Fibroblast of mammary gland (primary cell): ENCODE results near the gene MEGF6.

ENCODE experiments used
- DNase-seq: peaks from one replicate; pipeline ENCODE4 v3.0.0-alpha.2; 2010; ENCODE audit warnings: low read depth
- H3K4me3 ChIP-seq: 2 replicates; pipeline ENCODE4 v1.5.1; 2011; ENCODE audit warnings: low read depth, mild to moderate bottlenecking, low read length, moderate library complexity; ENCODE audit not compliant: control insufficient read depth
- TF ChIP-seq, protein P1 (sequence below): conservative IDR thresholded peaks from 2 replicates; pipeline ENCODE4 v1.5.1; 2011; ENCODE audit warnings: low read depth, low read length, inconsistent platforms; ENCODE audit not compliant: control insufficient read depth, insufficient read depth

Gene MEGF6

DNA sequence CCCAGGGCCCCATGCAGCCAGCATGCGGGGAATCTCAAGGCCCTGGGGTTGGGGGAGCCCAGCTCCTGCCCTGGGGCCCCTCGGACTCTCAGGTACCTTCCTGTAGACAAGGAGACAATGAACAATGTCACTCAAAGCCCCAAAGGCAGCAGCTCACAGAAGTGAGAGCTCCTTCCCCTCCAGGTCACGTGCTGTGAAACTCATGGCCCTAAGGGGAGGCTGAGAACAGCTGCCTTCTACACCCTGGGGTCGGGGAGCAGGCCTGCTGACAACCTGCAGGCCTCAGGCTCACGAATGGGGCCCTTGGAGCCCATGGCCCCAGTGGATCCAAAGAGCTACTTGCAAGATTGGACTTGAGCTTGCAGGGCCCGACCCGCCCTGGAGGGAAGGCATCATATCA is 3.2 kb downstream of the MEGF6 start:
- no peak overlapping the region for H3K4me3 ChIP-seq
- TF ChIP-seq, protein P1, sequence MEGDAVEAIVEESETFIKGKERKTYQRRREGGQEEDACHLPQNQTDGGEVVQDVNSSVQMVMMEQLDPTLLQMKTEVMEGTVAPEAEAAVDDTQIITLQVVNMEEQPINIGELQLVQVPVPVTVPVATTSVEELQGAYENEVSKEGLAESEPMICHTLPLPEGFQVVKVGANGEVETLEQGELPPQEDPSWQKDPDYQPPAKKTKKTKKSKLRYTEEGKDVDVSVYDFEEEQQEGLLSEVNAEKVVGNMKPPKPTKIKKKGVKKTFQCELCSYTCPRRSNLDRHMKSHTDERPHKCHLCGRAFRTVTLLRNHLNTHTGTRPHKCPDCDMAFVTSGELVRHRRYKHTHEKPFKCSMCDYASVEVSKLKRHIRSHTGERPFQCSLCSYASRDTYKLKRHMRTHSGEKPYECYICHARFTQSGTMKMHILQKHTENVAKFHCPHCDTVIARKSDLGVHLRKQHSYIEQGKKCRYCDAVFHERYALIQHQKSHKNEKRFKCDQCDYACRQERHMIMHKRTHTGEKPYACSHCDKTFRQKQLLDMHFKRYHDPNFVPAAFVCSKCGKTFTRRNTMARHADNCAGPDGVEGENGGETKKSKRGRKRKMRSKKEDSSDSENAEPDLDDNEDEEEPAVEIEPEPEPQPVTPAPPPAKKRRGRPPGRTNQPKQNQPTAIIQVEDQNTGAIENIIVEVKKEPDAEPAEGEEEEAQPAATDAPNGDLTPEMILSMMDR = no peak
- DNase-seq = no peak

DNA sequence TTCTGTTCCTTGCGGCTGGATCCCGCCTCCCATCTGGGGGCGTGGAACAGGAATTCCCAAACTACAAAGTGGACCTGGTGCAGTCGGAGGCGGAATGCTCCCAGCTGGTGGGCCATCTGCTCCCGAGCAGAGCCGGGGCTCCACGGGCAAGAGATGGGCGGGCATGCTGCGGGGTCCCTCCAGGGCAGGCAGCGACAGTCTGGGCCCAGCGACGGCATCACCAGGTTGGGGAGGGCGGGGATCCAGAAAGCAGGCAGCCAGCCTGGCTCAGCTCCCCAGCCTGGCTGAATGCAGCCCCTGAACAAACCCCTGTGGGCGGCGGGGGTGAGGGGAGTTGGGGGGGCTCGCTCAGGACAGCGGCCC is 3.6 kb downstream of the MEGF6 start:
- H3K4me3 ChIP-seq = no peak overlapping the region
- DNase-seq = no peak
- TF ChIP-seq, protein P1 = no peak

DNA sequence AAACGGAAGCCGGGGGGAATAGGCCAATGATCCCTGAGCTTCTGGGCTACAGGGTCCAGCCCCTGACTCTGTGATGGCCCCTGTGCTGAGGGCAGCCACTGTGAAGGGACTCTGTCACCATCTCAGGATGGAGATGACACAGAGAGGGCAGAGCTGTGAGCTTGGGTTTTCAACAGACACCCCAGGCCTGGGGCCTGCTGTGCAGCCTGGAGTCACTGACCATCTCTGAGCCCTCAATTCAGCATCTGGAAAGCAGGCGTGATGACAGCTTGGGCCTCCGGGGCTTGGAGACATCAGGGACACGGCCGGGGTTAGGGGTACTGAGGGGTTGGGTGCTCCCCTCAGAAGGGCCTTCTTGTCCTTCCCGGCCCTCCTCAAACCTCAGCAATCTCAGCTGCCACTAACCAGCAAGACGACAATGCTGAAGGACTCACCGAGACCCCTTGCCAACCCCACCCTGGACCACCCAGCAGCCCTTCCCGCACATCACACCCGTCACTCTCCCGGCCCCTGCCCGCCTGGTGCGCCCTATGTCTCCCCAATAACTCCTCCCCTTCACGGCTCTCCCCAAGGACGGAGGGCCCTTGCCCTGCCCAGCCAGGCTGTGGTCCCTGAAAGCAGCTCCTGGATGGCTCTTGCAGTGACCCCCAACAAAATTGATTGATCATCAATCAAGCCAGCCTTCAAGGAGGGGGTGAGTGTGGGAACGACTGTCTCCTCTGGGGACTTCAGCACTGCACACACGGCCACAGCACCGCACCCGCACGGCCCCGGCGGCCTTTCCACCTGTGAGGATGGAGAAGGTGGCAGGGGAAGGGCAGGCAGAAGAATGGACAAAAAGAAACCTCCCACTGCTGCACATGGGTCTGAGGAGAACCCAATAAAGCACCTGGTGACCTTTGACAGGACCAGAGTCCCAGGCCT is 4.3 kb downstream of the MEGF6 start:
- DNase-seq = no peak
- no peak overlapping the region for H3K4me3 ChIP-seq
- TF ChIP-seq, protein P1 = no peak

DNA sequence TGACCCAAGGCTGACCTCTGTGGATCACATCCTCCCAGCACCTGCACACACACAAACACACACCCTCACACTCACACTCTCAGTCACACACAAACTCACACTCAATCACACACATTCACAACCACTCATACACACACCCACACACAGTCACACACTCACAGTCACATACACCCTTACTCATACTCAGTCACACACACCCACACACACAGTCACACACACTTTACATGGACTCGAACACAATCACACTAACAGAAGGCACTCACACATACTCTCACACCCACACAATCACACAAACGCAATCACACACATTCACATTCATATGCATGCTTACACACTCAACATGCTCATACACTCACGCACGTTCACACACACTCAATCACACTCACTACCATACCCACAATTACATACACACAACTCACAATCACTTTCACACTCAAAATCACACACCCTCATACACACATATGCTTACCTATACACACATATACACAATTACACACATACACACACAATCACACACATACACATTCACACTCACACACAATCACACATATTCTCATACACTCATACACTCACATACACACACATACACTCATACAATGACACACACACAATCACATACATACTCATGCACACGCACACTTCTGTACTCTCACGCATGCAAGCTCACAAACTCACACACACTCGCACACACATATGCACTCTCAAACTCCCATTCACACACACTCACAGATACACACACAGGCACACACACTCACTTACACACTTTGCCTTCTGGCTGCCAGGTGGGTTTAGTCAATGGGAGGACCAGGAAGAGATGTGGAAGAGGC is 6.1 kb downstream of the MEGF6 start:
- TF ChIP-seq, protein P1 = no peak

DNA sequence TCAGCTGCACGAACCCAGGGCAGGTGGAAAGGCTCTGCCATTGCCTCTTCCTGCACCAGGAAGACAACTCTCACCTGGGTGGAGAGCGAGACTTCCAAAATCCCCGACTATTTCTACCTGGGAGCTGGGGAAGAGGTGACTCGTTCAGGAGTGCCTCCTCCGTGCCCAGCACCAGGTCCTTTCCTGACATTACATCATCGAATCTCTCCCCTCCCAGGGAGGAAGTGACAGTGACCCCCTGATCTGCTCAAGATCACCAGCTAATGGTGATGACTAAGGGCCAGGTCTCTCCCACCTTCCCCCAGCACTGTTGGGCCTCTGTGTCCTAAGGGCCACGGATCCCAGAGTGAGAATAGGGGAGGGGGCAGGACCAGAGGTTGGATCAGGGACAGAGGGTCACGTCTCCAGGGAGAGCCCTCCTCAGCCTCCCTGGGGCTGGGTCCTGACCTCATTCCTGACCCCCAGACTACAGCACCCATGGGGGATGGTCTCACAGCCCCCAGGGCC is 6.8 kb downstream of the MEGF6 start:
- no peak overlapping the region for H3K4me3 ChIP-seq
- DNase-seq = no peak
- TF ChIP-seq, protein P1 = no peak

More for the DNA sequence above, 6.1 kb downstream of the MEGF6 start:
- no peak overlapping the region for H3K4me3 ChIP-seq
- DNase-seq = no peak

DNA sequence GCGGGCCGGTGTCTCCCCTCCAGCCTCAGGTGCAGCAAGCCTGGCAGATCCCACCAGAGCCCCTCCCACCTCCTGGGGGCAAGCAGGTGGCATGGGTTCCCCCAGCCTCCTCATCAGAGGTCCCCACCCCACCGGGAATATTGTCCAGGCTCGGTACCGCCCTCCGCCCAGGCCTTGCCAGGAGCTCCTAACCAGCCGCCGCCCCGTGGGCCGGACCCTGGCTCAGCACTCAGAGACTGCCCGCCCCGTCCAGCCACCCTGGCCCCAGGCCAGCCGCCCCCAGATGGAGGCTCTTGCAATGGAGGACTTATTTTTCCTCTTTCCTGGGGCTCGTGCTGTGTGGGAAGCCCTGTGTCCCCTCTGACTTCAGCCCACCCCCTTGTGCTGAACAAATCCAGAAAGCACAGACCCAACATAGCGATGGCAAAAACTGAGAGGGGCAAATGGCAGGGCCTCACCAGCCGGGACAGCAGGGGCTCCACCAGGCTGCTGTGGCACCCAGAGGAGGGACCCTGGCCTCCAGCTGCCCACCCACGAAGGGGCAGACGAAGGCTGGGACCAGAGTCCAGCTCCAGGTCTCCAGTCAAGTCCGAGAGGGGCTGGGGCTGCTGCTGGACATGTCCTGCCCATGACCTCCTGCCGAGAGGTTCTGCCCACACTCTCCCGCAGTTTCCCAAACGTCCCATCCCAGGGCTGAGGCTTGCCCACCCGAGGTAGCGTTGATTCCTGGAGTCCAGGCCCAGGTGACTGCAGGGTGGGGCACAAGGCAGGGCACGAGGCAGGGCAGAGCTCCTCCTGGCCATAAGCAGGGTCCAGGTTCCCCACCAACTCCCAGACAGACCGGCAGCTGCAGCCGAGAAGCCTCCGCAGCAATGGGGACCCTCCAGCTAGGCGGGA is 7.5 kb downstream of the MEGF6 start:
- no peak overlapping the region for H3K4me3 ChIP-seq
- TF ChIP-seq, protein P1 = no peak

More for the DNA sequence above, 7.5 kb downstream of the MEGF6 start:
- DNase-seq = no peak
